Forelimb muscle (tissue), 1 donor: ENCODE results near the gene OR7C2. TPM values are rescaled to one million over a fixed set of nuclear protein-coding genes. Genes with fewer than 3 reads are reported as not detected.

ENCODE experiments used
- DNase-seq: peaks from one replicate; pipeline ENCODE4 v3.0.0-alpha.2; 2013; ENCODE audit warnings: low read depth
- polyA plus RNA-seq: library from polyadenylated mRNA; unstranded; fragments of 120-200 nt; gene quantifications from one replicate; pipeline ENCODE4 v1.2.1, GENCODE V29; 2013; ENCODE audit not compliant: insufficient read length

The OR7C2 gene
- polyA plus RNA-seq, 1 donor = not detected

DNA sequence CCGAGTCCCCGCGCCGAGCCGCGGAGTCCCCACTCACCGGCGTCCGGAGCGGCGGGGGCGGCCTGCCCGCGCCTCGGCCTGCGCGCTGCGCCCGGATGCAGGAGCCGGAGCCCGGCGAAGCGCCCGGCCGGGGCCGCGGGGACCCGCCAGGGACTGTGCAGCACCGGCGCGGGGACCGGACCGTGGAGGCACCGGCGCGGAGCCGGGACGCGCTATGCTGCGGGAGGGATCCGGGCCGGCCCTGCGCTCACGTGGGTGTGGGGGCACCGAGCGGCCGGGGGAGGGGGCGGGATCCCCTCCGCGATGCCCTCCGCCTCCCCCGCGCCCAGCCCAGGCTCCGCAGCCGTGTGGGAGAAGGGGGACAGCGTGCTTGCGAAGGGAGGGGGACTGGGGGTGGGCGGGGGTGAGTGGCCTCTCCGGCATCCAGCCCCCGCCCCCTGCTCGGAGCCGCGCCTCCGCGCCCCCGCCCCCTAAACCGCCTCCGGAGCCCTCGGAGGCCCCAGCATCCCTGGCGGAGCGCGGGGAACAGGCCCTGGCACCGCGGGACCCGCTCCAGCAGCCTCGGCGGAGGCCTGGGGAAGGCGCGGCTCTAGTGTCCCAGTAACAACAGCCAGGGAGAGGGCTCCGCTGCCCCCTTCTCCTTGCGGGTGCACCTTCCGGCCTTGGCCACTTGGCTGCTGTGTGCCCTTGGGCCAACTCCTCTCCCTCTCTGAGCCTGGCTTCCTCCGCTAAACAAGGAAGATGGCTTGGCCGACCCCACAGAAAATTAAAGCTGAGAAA lies 38.4 kb downstream of the OR7C2 start, which contains the start of gene SLC1A6:
Gene SLC1A6 (minus strand): TSS at position 389 of the 780 bp plus-strand sequence. CDS start 6,954 bp downstream, outside the sequence.
- DNase-seq = no peak

- no peak for DNase-seq
These were observed 43.8 kb downstream of the OR7C2 start for GRCh38 chr19:14985133-14985532.

Other genes starting within 250 kb of the OR7C2 start
- gene ADGRE2, start 162.9 kb upstream of the OR7C2 start, polyA plus RNA-seq = 0.51 TPM
- gene OR7A5, start 106.3 kb upstream of the OR7C2 start, polyA plus RNA-seq = not detected
- gene OR7C1, start 106.3 kb upstream of the OR7C2 start, polyA plus RNA-seq = 0.11 TPM
- not detected for gene OR7A10, start 92.6 kb upstream of the OR7C2 start, polyA plus RNA-seq
- 0.05 TPM for gene OR7A17, start 55.4 kb upstream of the OR7C2 start, polyA plus RNA-seq
- 0.20 TPM for gene SLC1A6, start 38.4 kb downstream of the OR7C2 start, polyA plus RNA-seq
- 0.05 TPM for gene CASP14, start 108.0 kb downstream of the OR7C2 start, polyA plus RNA-seq
- 0.06 TPM for gene OR1I1, start 140.7 kb downstream of the OR7C2 start, polyA plus RNA-seq
- 12.7 TPM for gene SYDE1, start 165.9 kb downstream of the OR7C2 start, polyA plus RNA-seq